HG02759 (cell line): ENCODE results near the gene SOX6.

ENCODE experiments used
- ATAC-seq: cut with Tn5 transposase; IDR thresholded peaks from one replicate; pipeline ENCODE4 v1.9.1; 2021; ENCODE audit warnings: mild to moderate bottlenecking, moderate library complexity; ENCODE audit not compliant: unreplicated experiment

SOX6 gene

GRCh38 chr11:15976433-15977045 lies 379.8 kb downstream of the SOX6 start:
- ATAC-seq, result no peak

- no peak for ATAC-seq
Observed at GRCh38 chr11:15975742-15976141, 380.6 kb downstream of the SOX6 start.

GRCh38 chr11:15972838-15973237 lies 383.5 kb downstream of the SOX6 start:
- ATAC-seq, result no peak

- no peak for ATAC-seq
Observed at GRCh38 chr11:15971215-15971546, 385.2 kb downstream of the SOX6 start.

GRCh38 chr11:15970506-15971214 lies 385.7 kb downstream of the SOX6 start:
- no peak for ATAC-seq

GRCh38 chr11:15969701-15970329 lies 386.5 kb downstream of the SOX6 start:
- ATAC-seq, result no peak

GRCh38 chr11:15969281-15969680 lies 387.1 kb downstream of the SOX6 start:
- ATAC-seq, result peak; percentile 70

- ATAC-seq, result no peak
Observed at GRCh38 chr11:15968461-15969130, 387.8 kb downstream of the SOX6 start.

- no peak for ATAC-seq
Observed at GRCh38 chr11:15967966-15968365, 388.4 kb downstream of the SOX6 start.

- ATAC-seq, result no peak
Observed at GRCh38 chr11:15967166-15967565, 389.2 kb downstream of the SOX6 start.

GRCh38 chr11:15965562-15966250 lies 390.6 kb downstream of the SOX6 start:
- ATAC-seq, result no peak

GRCh38 chr11:15963266-15963665 lies 393.1 kb downstream of the SOX6 start:
- no peak for ATAC-seq

GRCh38 chr11:15958910-15959309 lies 397.4 kb downstream of the SOX6 start:
- no peak for ATAC-seq

GRCh38 chr11:15957234-15957633 lies 399.1 kb downstream of the SOX6 start:
- ATAC-seq, result no peak

- no peak for ATAC-seq
Observed at GRCh38 chr11:15956302-15956701, 400.0 kb downstream of the SOX6 start.

GRCh38 chr11:15955595-15955994 lies 400.8 kb downstream of the SOX6 start:
- ATAC-seq, result no peak

- ATAC-seq, result no peak
Observed at GRCh38 chr11:15947681-15948648, 408.4 kb downstream of the SOX6 start.

GRCh38 chr11:15945726-15946125 lies 410.6 kb downstream of the SOX6 start:
- no peak for ATAC-seq

- ATAC-seq, result no peak
Observed at GRCh38 chr11:15944460-15944859, 411.9 kb downstream of the SOX6 start.
